HG03108 (cell line): ENCODE data around the gene EIF5A.

Experiments used
- ATAC-seq: cut with Tn5 transposase; IDR thresholded peaks from one replicate; pipeline ENCODE4 v1.9.1; 2021; ENCODE audit warnings: moderate library complexity; ENCODE audit not compliant: unreplicated experiment

Gene EIF5A

GRCh38 chr17:7352910-7353635 is 45.6 kb downstream of the EIF5A start:
- ATAC-seq: no peak

GRCh38 chr17:7354262-7354843 is 46.9 kb downstream of the EIF5A start:
- ATAC-seq: no peak

- ATAC-seq: no peak
These were observed 47.6 kb downstream of the EIF5A start, which contains the start of gene TMEM95 for GRCh38 chr17:7355053-7355452. Gene TMEM95 (plus strand): TSS chr17:7355156. CDS start chr17:7355205, 49 bp downstream.

GRCh38 chr17:7355573-7355972 is 48.1 kb downstream of the EIF5A start:
- no peak for ATAC-seq

- ATAC-seq: no peak
These were observed 48.7 kb downstream of the EIF5A start for GRCh38 chr17:7356072-7356549.

- no peak for ATAC-seq
These were observed 49.3 kb downstream of the EIF5A start for GRCh38 chr17:7356756-7357155.

GRCh38 chr17:7357381-7357780 is 50.0 kb downstream of the EIF5A start:
- ATAC-seq: no peak

GRCh38 chr17:7361906-7362305 is 54.5 kb downstream of the EIF5A start:
- ATAC-seq: no peak
